Eye (tissue), 1 donor: ENCODE results near the gene C1orf141.
A peak's percentile ranks its signal among the peaks of the same experiment; 100 is the strongest.
"Not testable (repeated sequence)": the region's sequence is repeated elsewhere in the genome, so short reads cannot be mapped to it uniquely, and the experiment has no call there.

Experiments
- DNase-seq: peaks from one replicate; pipeline ENCODE4 v3.0.0-alpha.2; 2015

Gene C1orf141

GRCh38 chr1:67084765-67085318 is 49.9 kb downstream of the C1orf141 start:
- DNase-seq, result no peak

GRCh38 chr1:67078291-67078690 is 56.5 kb downstream of the C1orf141 start:
- DNase-seq, result no peak

GRCh38 chr1:67077593-67077992 is 57.2 kb downstream of the C1orf141 start:
- no peak for DNase-seq

- no peak for DNase-seq
These were observed 62.0 kb downstream of the C1orf141 start for GRCh38 chr1:67072749-67073148.

- not testable (repeated sequence) for DNase-seq
These were observed 67.1 kb downstream of the C1orf141 start for GRCh38 chr1:67067655-67068054.

- DNase-seq, result no peak
These were observed 72.4 kb downstream of the C1orf141 start for GRCh38 chr1:67062412-67062811.

- no peak for DNase-seq
These were observed 73.5 kb downstream of the C1orf141 start for GRCh38 chr1:67061266-67061665.

- no peak for DNase-seq
These were observed 74.0 kb downstream of the C1orf141 start for GRCh38 chr1:67060811-67061218.

- peak; percentile 51 for DNase-seq
These were observed 75.4 kb downstream of the C1orf141 start for GRCh38 chr1:67059346-67059745.

GRCh38 chr1:67058761-67059160 is 76.0 kb downstream of the C1orf141 start:
- DNase-seq, result no peak

- DNase-seq, result no peak
These were observed 76.5 kb downstream of the C1orf141 start for GRCh38 chr1:67058242-67058641.

GRCh38 chr1:67053785-67054772 is 80.7 kb downstream of the C1orf141 start, which contains the start of gene SLC35D1:
Gene SLC35D1 (minus strand): TSS chr1:67054148. CDS start chr1:67054013, 135 bp downstream.
- peak; percentile 95 for DNase-seq

GRCh38 chr1:67053535-67053784 is 81.3 kb downstream of the C1orf141 start:
- DNase-seq, result no peak

- DNase-seq, result peak; percentile 80
These were observed 81.8 kb downstream of the C1orf141 start for GRCh38 chr1:67052741-67053534.

GRCh38 chr1:67051196-67051595 is 83.6 kb downstream of the C1orf141 start:
- no peak for DNase-seq

GRCh38 chr1:67044631-67045270 is 90.0 kb downstream of the C1orf141 start:
- no peak for DNase-seq

GRCh38 chr1:67043366-67043765 is 91.4 kb downstream of the C1orf141 start:
- DNase-seq, result no peak
